HG03575 (cell line): ENCODE results near the gene ITGB2.

Source experiments
- ATAC-seq: cut with Tn5 transposase; IDR thresholded peaks from one replicate; pipeline ENCODE4 v1.9.1; 2021; ENCODE audit not compliant: unreplicated experiment, insufficient number of reproducible peaks, low FRiP score; ENCODE audit errors: extremely low read depth

The ITGB2 gene

GRCh38 chr21:44920694-44921604, at the start of gene ITGB2:
Gene ITGB2 (minus strand): TSS chr21:44920899. CDS start chr21:44910782, 10,117 bp downstream.
- ATAC-seq = no peak

- ATAC-seq = no peak
These were observed 49.4 kb upstream of the ITGB2 start for GRCh38 chr21:44969931-44970755.

GRCh38 chr21:44969066-44969670, 48.5 kb upstream of the ITGB2 start:
- no peak for ATAC-seq

- no peak for ATAC-seq
These were observed 46.7 kb upstream of the ITGB2 start for GRCh38 chr21:44967082-44968047.

- no peak for ATAC-seq
These were observed 45.7 kb upstream of the ITGB2 start for GRCh38 chr21:44966135-44967081.

- ATAC-seq = no peak
These were observed 44.7 kb upstream of the ITGB2 start for GRCh38 chr21:44965251-44966022.

GRCh38 chr21:44964381-44964780, 43.7 kb upstream of the ITGB2 start:
- ATAC-seq = no peak

- ATAC-seq = no peak
These were observed 41.8 kb upstream of the ITGB2 start for GRCh38 chr21:44962403-44962966.

- no peak for ATAC-seq
These were observed 39.7 kb upstream of the ITGB2 start for GRCh38 chr21:44960141-44961092.

- no peak for ATAC-seq
These were observed 38.8 kb upstream of the ITGB2 start for GRCh38 chr21:44959376-44960091.

- ATAC-seq = no peak
These were observed 37.9 kb upstream of the ITGB2 start for GRCh38 chr21:44958471-44959191.

- ATAC-seq = no peak
These were observed 37.3 kb upstream of the ITGB2 start for GRCh38 chr21:44957901-44958451.

- no peak for ATAC-seq
These were observed 36.5 kb upstream of the ITGB2 start for GRCh38 chr21:44957047-44957831.
